HG03469 (cell line): Measurements from ENCODE around the gene ERC2.

Source experiments
- ATAC-seq: cut with Tn5 transposase; IDR thresholded peaks from one replicate; pipeline ENCODE4 v1.9.1; 2021; ENCODE audit warnings: mild to moderate bottlenecking, moderate library complexity, moderate number of reproducible peaks; ENCODE audit not compliant: unreplicated experiment

The ERC2 gene

GRCh38 chr3:56428667-56429066 is 39.6 kb downstream of the ERC2 start:
- no peak for ATAC-seq

- no peak for ATAC-seq
These were observed 43.4 kb downstream of the ERC2 start for GRCh38 chr3:56424885-56425284.

GRCh38 chr3:56424336-56424735 is 43.9 kb downstream of the ERC2 start:
- no peak for ATAC-seq

- no peak for ATAC-seq
These were observed 44.6 kb downstream of the ERC2 start for GRCh38 chr3:56423661-56424099.

- no peak for ATAC-seq
These were observed 46.0 kb downstream of the ERC2 start for GRCh38 chr3:56422316-56422715.

GRCh38 chr3:56421205-56421604 is 47.1 kb downstream of the ERC2 start:
- ATAC-seq, result no peak

GRCh38 chr3:56415652-56416051 is 52.6 kb downstream of the ERC2 start:
- no peak for ATAC-seq

GRCh38 chr3:56413911-56414310 is 54.4 kb downstream of the ERC2 start:
- no peak for ATAC-seq

- no peak for ATAC-seq
These were observed 57.1 kb downstream of the ERC2 start for GRCh38 chr3:56411166-56411565.

- no peak for ATAC-seq
These were observed 57.7 kb downstream of the ERC2 start for GRCh38 chr3:56410576-56410975.

- ATAC-seq, result no peak
These were observed 58.5 kb downstream of the ERC2 start for GRCh38 chr3:56409790-56410189.

- no peak for ATAC-seq
These were observed 59.5 kb downstream of the ERC2 start for GRCh38 chr3:56408761-56409196.

GRCh38 chr3:56406826-56407515 is 61.3 kb downstream of the ERC2 start:
- ATAC-seq, result no peak

GRCh38 chr3:56404884-56405283 is 63.4 kb downstream of the ERC2 start:
- ATAC-seq, result no peak

- no peak for ATAC-seq
These were observed 69.6 kb downstream of the ERC2 start for GRCh38 chr3:56398659-56399058.

GRCh38 chr3:56397798-56398197 is 70.5 kb downstream of the ERC2 start:
- ATAC-seq, result no peak

- ATAC-seq, result no peak
These were observed 79.0 kb downstream of the ERC2 start for GRCh38 chr3:56389183-56389830.

GRCh38 chr3:56383092-56383491 is 85.2 kb downstream of the ERC2 start:
- no peak for ATAC-seq

GRCh38 chr3:56379723-56380287 is 88.5 kb downstream of the ERC2 start:
- no peak for ATAC-seq

GRCh38 chr3:56375654-56376053 is 92.6 kb downstream of the ERC2 start:
- no peak for ATAC-seq

GRCh38 chr3:56373386-56373785 is 94.9 kb downstream of the ERC2 start:
- no peak for ATAC-seq
